Measurements from ENCODE around the gene NRP2.

DNA sequence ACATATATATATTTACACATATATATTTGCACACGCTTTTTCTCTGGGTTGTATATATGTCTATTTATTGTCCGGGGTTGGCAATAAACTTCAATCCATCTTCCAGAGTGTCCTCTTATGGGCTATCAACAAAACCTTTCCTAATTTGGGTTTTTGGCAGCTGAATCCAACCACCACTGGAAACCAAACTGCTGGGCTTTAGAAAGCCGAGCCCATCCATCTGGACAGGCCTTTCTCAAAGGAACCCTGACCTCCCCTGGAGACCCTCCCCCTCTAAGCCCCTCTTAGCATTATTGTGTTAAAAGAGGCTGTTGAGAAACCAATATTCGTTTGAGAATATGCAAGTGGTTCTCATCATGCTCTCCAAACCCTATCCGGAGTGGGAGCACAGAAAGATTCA lies 153.6 kb downstream of the NRP2 start:
- TF ChIP-seq, protein P1, sequence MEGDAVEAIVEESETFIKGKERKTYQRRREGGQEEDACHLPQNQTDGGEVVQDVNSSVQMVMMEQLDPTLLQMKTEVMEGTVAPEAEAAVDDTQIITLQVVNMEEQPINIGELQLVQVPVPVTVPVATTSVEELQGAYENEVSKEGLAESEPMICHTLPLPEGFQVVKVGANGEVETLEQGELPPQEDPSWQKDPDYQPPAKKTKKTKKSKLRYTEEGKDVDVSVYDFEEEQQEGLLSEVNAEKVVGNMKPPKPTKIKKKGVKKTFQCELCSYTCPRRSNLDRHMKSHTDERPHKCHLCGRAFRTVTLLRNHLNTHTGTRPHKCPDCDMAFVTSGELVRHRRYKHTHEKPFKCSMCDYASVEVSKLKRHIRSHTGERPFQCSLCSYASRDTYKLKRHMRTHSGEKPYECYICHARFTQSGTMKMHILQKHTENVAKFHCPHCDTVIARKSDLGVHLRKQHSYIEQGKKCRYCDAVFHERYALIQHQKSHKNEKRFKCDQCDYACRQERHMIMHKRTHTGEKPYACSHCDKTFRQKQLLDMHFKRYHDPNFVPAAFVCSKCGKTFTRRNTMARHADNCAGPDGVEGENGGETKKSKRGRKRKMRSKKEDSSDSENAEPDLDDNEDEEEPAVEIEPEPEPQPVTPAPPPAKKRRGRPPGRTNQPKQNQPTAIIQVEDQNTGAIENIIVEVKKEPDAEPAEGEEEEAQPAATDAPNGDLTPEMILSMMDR (IDR thresholded peaks at IDR 0.05) = no peak
- TF ChIP-seq POLR2A (IDR thresholded peaks at IDR 0.05) = no peak
